HG03571 (cell line): ENCODE measurements around the gene TXNRD1.
"Not testable (repeated sequence)": the region's sequence is repeated elsewhere in the genome, so short reads cannot be mapped to it uniquely, and the experiment has no call there.

ENCODE experiments used
- ATAC-seq: cut with Tn5 transposase; IDR thresholded peaks from one replicate; pipeline ENCODE4 v1.9.1; 2021; ENCODE audit not compliant: unreplicated experiment

TXNRD1 gene

GRCh38 chr12:104319918-104320626 is 104.5 kb downstream of the TXNRD1 start:
- ATAC-seq: no peak

- ATAC-seq: no peak
Observed at GRCh38 chr12:104320627-104321024, 105.0 kb downstream of the TXNRD1 start.

GRCh38 chr12:104321949-104322348 is 106.4 kb downstream of the TXNRD1 start:
- no peak for ATAC-seq

DNA sequence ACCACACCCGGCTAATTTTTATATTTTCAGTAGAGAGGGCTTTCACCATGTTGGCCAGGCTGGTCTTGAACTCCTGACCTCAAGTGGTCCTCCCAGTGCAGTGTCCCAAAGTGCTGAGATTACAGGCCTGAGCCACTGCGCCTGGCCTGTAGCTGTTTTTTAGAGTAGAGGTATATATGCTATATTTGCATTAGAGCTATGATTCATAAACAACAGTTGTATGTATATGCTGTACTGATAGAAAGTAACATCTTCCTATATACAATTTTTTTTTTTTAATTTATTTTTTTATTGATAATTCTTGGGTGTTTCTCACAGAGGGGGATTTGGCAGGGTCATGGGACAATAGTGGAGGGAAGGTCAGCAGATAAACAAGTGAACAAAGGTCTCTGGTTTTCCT is 107.0 kb downstream of the TXNRD1 start:
- ATAC-seq: not testable (repeated sequence)

DNA sequence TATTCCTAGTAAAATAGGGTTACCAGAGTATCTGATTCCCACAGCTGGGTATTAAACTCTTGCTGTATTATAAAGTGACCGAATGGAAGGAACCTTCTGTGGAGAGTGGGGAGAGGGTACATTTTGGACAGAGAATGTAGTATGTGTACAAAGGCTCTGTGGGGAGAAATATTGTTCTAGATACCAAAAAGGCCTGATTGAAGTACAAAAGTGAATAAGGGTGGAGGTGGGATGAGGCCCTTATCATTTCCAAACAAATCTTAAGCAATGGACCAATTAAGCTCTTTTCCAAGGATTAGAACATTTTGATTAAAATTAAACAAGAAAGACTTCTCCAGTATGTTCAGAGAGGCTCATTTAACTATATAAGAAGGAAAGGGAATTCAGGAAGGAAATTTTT is 108.3 kb downstream of the TXNRD1 start:
- ATAC-seq: no peak

- not testable (repeated sequence) for ATAC-seq
Observed at GRCh38 chr12:104328278-104328677, 112.7 kb downstream of the TXNRD1 start.

- ATAC-seq: no peak
Observed at GRCh38 chr12:104328790-104329189, 113.2 kb downstream of the TXNRD1 start.

DNA sequence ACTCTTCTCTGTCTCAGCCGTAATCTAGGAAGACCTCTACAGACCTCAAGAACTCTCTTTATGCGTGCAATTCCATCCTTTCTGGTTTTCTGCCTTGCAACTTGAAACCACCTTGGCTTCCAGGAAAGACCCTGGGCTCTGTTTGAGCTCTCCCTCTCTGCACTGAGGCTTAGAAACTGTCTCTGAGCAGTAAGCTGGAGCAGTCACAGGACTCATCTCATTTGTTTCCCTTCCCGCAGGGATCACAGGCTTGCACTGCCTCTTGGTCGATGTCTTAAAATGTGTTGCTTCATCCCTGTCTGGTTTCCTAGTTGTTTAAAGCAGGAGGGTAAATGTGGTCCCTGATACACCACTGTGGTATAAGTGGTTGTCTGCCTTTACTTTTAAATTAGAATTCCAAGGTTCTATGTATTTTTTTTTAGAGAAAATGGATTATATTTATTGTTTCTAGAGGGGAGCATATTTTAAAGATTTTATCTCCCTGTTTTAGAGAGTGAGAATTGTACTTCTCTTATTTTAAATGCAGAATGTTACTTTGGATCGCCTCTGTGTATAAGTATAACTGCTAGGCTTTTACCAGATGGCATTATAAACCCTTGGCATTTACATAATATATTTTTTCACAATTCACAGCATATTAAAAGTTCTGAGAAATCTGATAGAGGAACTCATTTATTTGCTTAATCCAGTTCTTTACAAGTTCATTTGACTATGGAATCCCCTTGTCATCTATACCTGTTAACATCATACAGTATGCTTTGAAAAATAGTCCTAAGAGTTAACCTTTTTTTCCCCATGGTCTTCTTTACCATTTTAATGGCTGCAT is 114.3 kb downstream of the TXNRD1 start:
- ATAC-seq: no peak

DNA sequence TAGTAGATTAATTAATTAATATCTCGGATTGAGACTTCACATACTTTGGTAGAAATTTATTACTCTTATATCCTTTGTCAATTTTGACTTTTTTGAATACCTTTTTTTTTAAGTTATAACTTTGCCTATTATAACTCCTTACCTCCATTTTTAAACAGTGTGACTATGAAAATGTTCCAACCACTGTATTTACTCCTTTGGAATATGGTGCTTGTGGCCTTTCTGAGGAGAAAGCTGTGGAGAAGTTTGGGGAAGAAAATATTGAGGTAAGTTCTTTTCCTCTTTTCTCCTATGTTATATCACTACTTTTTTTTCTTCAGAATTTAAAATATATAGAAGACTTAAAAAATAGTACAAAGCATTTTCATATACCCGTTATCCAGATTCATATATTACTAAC is 115.8 kb downstream of the TXNRD1 start:
- no peak for ATAC-seq

DNA sequence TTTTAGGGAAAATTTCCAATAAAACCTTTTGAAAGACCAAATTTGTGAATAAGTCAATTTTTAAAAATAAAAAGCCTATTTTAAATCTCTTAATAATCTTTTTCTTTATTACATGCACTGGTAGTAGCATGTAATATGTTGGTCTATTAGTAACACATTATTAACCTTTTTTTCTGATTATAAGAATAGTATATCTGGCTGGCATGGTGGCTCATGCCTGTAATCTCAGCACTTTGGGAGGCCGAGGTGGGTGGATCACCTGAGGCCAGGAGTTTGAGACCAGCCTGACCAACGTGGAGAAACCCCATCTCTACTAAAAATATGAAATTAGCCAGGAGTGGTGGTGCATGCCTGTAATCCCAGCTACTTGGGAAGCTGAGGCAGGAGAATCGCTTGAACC is 116.7 kb downstream of the TXNRD1 start:
- ATAC-seq: not testable (repeated sequence)

DNA sequence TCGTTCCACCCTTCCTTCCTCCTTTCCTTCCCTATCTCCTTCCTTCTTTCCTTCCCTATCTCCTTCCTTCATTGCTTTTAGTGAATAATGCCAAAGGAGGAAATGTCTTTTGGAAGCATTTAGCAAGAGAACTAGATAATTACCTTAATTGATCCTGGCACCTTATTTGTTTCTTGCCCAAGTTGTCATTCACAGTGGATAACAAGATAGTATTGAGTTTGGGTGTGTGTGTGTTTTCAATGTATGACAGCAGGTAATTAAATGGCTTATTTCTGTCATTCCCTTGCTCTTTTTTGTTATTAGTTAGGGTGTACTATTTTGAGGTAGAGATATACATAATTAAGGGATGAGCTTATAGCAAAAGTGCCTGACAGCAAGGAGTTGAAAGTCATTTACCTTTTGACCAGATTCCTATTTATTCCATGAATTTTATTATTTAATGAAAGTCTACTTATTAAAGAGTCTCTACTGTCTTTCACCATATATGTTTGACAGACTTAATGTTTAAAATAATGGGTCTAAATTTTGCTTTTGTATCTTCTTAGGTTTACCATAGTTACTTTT is 118.2 kb downstream of the TXNRD1 start:
- ATAC-seq: no peak

GRCh38 chr12:104334581-104334980 is 119.0 kb downstream of the TXNRD1 start:
- no peak for ATAC-seq

- no peak for ATAC-seq
Observed at GRCh38 chr12:104336115-104336514, 120.5 kb downstream of the TXNRD1 start.

GRCh38 chr12:104337030-104337558 is 121.5 kb downstream of the TXNRD1 start:
- no peak for ATAC-seq

DNA sequence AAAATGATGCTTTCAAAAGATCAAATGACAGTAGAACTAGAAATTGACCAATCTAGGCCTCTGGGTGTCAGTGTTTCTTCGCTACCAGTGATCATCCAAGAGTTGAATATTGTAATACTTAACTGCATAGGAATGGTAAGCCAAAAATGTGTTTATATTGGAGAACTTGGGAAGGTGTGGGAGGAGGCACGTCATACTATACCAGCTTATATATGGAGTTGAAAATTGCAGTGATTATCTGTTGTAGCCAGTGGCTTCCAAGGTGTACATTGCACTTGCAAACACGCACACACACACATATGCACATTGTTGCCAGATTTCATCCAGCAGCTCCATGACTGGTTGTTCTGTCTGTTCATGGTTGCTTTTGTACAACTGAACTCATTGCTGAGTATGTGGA is 124.1 kb downstream of the TXNRD1 start:
- no peak for ATAC-seq

GRCh38 chr12:104340177-104340576 is 124.6 kb downstream of the TXNRD1 start:
- no peak for ATAC-seq

- no peak for ATAC-seq
Observed at GRCh38 chr12:104340925-104341611, 125.5 kb downstream of the TXNRD1 start.

DNA sequence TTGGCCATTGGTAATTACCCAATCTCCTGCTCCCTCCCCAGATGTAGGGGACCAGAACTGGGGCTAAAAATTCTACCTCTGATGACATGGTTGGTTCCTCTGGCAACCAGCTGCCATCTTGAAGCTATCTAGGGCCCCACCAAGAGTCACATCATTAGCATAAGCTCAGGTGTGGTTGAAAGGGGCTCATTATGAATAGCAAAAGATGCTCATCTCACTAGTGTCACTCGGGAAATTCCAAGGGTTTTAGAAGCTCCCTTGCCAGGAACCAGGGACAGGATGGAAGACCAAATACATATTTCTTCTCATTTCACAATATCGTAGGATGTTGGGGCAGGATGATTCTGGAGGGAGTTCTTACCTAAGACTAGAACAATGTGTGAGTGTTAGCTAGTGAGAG is 126.6 kb downstream of the TXNRD1 start:
- ATAC-seq: no peak

DNA sequence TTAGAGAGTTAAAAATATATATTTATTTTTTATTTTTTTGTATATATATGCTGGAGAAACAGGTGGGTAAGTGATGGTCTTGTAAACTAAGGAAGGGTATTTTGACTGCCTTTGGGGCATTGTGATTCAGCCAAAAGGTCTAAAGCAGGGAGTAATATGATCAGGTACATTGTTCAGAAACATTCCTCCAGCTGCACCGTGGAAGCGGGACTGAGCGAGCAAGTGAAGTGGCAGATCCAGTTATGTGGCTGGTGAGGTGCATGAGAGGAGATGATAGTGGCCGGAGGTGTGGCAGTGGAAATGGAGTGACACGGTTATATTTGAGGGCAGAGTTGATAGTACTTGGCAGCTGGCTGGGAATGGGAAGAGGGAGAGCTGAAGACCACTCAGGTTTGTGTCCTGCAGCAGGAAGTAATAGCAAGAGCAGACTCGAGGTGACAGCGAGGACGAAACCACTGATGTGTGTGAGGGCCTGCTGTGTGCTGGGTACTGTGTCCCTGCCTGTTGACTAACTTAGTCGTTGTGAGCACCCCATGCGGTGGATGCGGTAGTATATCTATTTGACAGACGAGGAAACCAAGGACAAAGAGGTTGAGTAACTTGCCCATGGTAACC is 127.2 kb downstream of the TXNRD1 start:
- no peak for ATAC-seq

GRCh38 chr12:104344682-104345081 is 129.1 kb downstream of the TXNRD1 start:
- no peak for ATAC-seq
